Mesothelial cell of epicardium (in vitro differentiated cells): ENCODE results near the gene ANO2. TPM values are rescaled to one million over a fixed set of nuclear protein-coding genes. Genes with fewer than 3 reads are reported as not detected.

ENCODE experiments used
- DNase-seq, 2 experiments: peaks; one replicate each; pipeline ENCODE4 v3.0.0; 2021; ENCODE audit warnings: low spot score in 2 of 2; ENCODE audit not compliant: unreplicated experiment in 2 of 2
- H3K27ac Mint-ChIP-seq: 2 replicates; pipeline ENCODE4 v1.8.0; 2021; ENCODE audit warnings: mixed read lengths
- H3K27me3 Mint-ChIP-seq: 2 replicates; pipeline ENCODE4 v1.8.0; 2021; ENCODE audit warnings: low read depth, mixed read lengths
- H3K36me3 Mint-ChIP-seq: 2 replicates; pipeline ENCODE4 v1.8.0; 2021; ENCODE audit warnings: mixed read lengths
- H3K4me1 Mint-ChIP-seq: 2 replicates; pipeline ENCODE4 v1.8.0; 2021; ENCODE audit warnings: mixed read lengths
- H3K4me3 Mint-ChIP-seq: 2 replicates; pipeline ENCODE4 v1.8.0; 2021; ENCODE audit warnings: mild to moderate bottlenecking, moderate library complexity, mixed read lengths
- H3K9me3 Mint-ChIP-seq: 2 replicates; pipeline ENCODE4 v1.8.0; 2021; ENCODE audit warnings: mixed read lengths
- total RNA-seq: library from RNA; stranded (reverse); gene quantifications from 3 replicates; pipeline ENCODE4 v1.2.1, GENCODE V29; 2021
- TF ChIP-seq, protein P1 (sequence below): fragments of 200-600 bp; sonication (generic); IDR thresholded peaks from one replicate; pipeline ENCODE4 v1.5.0; 2021; ENCODE audit warnings: antibody characterized with exemption; ENCODE audit not compliant: unreplicated experiment

The ANO2 gene
- total RNA-seq, 1 donor from 2014 or later, result 6.3 TPM

GRCh38 chr12:5592310-5592709 lies 352.7 kb downstream of the ANO2 start:
- no peak for DNase-seq
- TF ChIP-seq, protein P1, sequence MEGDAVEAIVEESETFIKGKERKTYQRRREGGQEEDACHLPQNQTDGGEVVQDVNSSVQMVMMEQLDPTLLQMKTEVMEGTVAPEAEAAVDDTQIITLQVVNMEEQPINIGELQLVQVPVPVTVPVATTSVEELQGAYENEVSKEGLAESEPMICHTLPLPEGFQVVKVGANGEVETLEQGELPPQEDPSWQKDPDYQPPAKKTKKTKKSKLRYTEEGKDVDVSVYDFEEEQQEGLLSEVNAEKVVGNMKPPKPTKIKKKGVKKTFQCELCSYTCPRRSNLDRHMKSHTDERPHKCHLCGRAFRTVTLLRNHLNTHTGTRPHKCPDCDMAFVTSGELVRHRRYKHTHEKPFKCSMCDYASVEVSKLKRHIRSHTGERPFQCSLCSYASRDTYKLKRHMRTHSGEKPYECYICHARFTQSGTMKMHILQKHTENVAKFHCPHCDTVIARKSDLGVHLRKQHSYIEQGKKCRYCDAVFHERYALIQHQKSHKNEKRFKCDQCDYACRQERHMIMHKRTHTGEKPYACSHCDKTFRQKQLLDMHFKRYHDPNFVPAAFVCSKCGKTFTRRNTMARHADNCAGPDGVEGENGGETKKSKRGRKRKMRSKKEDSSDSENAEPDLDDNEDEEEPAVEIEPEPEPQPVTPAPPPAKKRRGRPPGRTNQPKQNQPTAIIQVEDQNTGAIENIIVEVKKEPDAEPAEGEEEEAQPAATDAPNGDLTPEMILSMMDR, result no peak
- Mint-ChIP-seq H3K36me3 (no peaks in the 10 kb centered on the region), H3K27me3 (no peaks in the 10 kb centered on the region), H3K4me3 (no peak overlapping the region), H3K27ac (no peak overlapping the region), H3K9me3 (peaks cover 3% of the 10 kb centered on the region), H3K4me1 (peaks cover 14% of the 10 kb centered on the region)

- no peak overlapping the region for H3K27ac Mint-ChIP-seq
These were observed 354.7 kb downstream of the ANO2 start for GRCh38 chr12:5590316-5590715.

GRCh38 chr12:5589054-5589453 lies 356.0 kb downstream of the ANO2 start:
- no peaks in the 10 kb centered on the region for H3K27me3 Mint-ChIP-seq
- H3K27ac Mint-ChIP-seq, result no peak overlapping the region
- H3K9me3 Mint-ChIP-seq, result no peaks in the 10 kb centered on the region
- H3K4me3 Mint-ChIP-seq, result no peak overlapping the region
- H3K4me1 Mint-ChIP-seq, result peaks cover 17% of the 10 kb centered on the region
- DNase-seq, result no peak
- TF ChIP-seq, protein P1, result no peak
- H3K36me3 Mint-ChIP-seq, result no peaks in the 10 kb centered on the region

More at GRCh38 chr12:5590316-5590715, 354.7 kb downstream of the ANO2 start:
- Mint-ChIP-seq H3K4me1 (peaks cover 17% of the 10 kb centered on the region), H3K4me3 (no peak overlapping the region), H3K9me3 (no peaks in the 10 kb centered on the region), H3K36me3 (no peaks in the 10 kb centered on the region), H3K27me3 (no peaks in the 10 kb centered on the region)
- TF ChIP-seq, protein P1, result no peak
- no peak for DNase-seq

- TF ChIP-seq, protein P1, result no peak
- DNase-seq, result no peak
These were observed 356.5 kb downstream of the ANO2 start for GRCh38 chr12:5588591-5588990.

GRCh38 chr12:5588176-5588575 lies 356.9 kb downstream of the ANO2 start:
- Mint-ChIP-seq H3K36me3 (no peaks in the 10 kb centered on the region), H3K27ac (no peak overlapping the region)

More at GRCh38 chr12:5588591-5588990, 356.5 kb downstream of the ANO2 start:
- Mint-ChIP-seq H3K36me3 (no peaks in the 10 kb centered on the region), H3K27ac (no peak overlapping the region), H3K27me3 (no peaks in the 10 kb centered on the region), H3K9me3 (no peaks in the 10 kb centered on the region), H3K4me3 (no peak overlapping the region), H3K4me1 (peaks cover 17% of the 10 kb centered on the region)

More at GRCh38 chr12:5588176-5588575, 356.9 kb downstream of the ANO2 start:
- H3K9me3 Mint-ChIP-seq, result no peaks in the 10 kb centered on the region
- no peak for DNase-seq
- no peak overlapping the region for H3K4me3 Mint-ChIP-seq
- H3K4me1 Mint-ChIP-seq, result peaks cover 17% of the 10 kb centered on the region
- TF ChIP-seq, protein P1, result no peak
- no peaks in the 10 kb centered on the region for H3K27me3 Mint-ChIP-seq
